Inflammatory macrophage treated with lipopolysaccharide for 4 hours (primary cell): ENCODE measurements around the gene NEDD4L.

Experiments
- DNase-seq: peaks from one replicate; pipeline ENCODE4 v3.0.0-alpha.2; 2020

NEDD4L gene

GRCh38 chr18:58446391-58447060 is 402.5 kb downstream of the NEDD4L start:
- no peak for DNase-seq

- no peak for DNase-seq
These were observed 403.5 kb downstream of the NEDD4L start for GRCh38 chr18:58447402-58448095.

- DNase-seq, result no peak
These were observed 405.4 kb downstream of the NEDD4L start for GRCh38 chr18:58449464-58449863.
